ENCODE results near the gene CALCR.
A peak's percentile ranks its signal among the peaks of the same experiment; 100 is the strongest.

The CALCR gene

DNA sequence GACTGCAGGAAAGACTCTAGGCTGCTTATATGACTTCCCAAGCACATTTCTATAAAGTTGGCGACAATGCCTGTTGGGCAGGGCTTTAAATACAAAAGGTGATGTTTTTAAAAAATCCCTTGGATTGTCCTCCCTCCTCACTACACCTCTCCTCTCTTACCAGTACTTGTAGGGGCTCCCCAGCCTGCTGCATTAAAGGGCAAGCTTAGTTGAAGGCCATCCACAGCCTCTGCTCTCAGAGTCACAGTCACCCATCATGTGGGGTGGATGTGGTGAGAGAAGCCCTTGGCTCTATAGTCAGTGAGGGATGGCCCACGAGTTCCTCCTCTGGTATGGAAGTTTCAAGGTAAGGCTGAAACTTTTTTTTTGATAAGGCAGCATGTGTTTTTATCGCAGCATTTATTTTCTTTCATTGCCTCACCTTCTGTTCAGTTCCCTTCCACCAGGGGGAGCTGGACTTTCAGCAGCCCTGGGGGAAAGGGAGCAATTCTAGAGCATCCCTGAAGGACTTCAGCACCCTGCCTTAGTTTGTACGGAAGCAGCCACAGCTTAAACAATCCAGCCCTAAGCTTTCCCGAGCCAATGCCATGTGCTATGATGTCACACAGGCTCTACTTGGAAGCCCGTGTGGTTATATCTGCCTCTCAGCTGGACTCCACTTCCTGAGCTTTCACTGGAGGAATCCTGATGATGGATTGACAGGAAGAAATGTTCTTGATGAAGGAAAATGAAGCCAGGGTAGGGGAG lies 131.9 kb downstream of the CALCR start:
- peak; percentile 20 for DNase-seq

DNA sequence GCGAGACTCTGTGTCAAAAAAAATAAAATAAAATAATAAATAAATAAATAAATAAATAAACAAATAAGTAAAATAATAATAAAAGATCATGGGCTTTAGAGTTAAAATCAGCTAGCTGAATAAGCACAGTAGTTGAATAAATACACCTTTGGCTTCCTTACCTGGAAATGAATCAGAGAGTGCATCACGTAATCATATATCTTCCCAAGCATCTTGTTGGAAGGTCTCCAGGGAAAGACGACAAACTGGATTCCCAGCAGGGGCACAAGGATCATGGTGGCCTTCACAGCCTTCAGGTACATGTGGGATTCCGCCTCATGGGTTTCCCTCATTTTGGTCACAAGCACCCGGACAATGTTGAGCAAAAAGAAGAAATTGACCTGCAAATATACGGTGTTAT lies 138.7 kb downstream of the CALCR start:
- no peak for DNase-seq

- DNase-seq: no peak
These were observed 142.4 kb downstream of the CALCR start for GRCh38 chr7:93432130-93432529.

DNA sequence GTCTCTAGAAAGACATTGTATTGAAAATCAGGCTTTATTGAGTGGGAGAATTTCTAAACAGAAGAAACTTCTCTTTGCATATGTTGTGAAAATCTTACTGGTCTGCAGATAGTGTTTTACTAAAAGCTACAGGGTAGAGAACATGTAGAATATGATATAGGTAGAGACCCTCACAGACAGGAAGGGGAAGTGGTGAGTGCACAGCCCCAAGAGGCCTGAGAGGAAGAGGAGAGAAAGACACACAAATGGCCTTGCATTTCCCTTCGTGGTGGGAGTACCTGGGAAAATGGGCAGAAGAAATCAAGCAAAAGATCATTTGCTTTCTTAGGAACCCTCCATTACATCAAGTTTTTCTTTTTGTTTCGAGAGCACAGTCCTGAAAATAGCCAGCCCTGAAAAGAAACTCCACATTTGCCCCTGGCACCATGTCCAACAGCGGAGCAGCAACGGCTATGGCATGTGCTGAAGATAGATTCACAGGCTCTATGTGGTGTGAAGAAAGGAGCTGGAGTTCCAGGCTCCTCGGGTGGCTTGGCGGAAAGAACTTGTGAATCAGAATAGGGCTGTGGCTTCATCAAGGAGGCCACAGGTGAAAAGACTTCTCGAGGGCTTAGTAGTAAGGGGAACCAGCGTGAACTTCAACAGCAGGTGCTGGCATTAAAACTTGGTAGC lies 143.5 kb downstream of the CALCR start:
- DNase-seq: no peak

GRCh38 chr7:93429563-93429962 lies 145.0 kb downstream of the CALCR start:
- no peak for DNase-seq

DNA sequence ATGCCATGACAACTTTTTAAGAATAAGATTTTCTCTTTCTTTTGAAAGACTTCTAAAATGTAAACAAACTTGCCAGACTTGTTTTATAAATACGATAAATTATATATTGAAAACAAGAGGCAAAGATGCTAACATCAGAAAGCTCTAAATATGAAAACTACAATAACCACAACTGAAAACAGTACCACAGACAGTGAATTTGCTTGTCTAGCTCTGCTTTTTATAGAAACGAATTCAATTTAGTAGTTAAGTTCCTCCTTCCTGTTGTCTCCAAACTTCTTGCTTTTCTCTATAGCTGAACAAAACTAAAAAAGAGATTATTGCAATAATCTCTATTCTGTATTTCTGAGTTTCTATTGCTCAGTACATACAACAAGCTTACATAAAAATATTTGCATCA lies 147.4 kb downstream of the CALCR start:
- no peak for DNase-seq

DNA sequence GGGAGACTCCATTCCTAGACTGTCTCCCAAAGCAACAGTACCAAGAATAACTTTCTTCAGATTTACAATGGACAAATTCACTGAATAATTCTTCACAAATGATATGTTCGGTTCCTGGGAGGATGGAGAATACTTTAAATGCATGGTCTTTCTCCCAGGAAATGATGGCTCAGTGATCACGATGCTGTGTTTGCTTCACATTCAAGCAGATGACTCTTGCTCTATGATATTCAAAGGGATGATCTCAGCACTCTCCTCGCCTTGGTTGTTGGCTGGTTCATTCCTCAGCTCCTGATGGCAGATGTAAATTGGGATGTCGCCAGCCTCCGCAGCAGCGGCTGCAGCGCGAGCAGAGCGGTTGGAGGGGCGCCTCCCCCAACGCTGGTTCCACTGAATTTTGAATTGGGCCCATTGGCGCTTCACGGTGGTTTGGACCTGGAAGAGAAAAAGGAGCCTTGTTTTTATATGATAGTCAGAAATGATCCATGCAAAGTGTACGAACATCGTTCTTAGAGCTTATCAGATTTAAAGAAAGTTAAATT lies 148.3 kb downstream of the CALCR start:
- no peak for DNase-seq

GRCh38 chr7:93414574-93414973 lies 159.9 kb downstream of the CALCR start:
- DNase-seq: no peak

GRCh38 chr7:93409324-93409723 lies 165.2 kb downstream of the CALCR start:
- DNase-seq: no peak

DNA sequence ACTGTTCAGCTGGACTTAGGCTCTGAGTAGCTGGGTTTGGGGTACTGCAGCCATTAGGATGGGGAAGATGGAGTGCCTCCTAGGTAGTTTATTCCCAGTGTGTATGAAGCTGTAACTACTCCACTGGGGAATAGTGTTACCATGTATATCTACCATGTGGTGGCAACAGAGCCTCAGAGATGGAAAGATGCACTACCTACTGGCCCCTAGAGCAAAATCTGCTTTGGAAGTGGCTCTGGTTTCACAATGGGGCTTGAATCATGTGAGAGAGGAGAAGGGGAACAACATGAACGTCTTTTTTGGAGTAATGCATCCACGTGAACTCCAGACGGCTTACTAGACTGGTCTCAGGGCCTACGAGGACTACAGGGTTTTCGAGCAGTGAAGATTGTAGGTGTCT lies 167.3 kb downstream of the CALCR start:
- DNase-seq: no peak

- DNase-seq: no peak
These were observed 171.6 kb downstream of the CALCR start for GRCh38 chr7:93402944-93403343.

DNA sequence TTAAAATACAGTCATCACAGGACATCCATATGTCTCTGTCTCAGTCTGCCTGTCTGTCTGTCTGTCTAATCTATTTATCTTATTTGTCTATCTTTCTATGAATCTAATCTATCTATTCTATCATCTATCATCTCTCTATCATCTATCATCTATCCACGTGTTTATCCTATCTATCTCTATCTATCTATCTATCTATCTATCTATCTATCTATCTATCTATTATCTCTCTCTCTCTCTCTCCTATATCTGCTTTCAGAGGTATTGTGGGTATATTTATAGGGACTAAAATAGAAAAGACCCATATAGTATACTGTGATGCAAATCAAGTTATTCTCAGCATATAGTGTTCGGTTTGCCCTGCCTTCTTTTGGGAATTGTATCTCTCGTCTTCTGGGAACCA lies 174.9 kb downstream of the CALCR start:
- DNase-seq: no peak

GRCh38 chr7:93392984-93393383 lies 181.5 kb downstream of the CALCR start:
- no peak for DNase-seq

DNA sequence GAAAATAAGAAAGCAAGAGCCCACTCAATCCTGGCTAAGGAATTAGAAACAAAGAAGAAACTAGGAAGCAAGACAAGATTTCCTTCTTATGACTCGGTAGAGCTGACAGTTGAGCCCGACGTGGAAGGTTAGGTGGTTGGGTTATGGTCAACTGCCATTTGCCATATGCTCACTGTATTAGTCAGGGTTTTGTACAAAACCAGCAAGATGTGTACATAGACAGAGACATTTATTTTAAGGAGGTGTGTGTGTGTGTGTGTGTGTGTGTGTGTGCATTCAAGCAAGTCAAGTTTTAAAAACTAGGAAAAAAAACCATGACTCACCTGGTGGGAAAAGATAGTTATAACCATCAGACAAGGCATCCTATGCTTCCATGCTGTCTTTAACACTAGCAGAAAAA lies 183.9 kb downstream of the CALCR start:
- no peak for DNase-seq

- no peak for DNase-seq
These were observed 192.2 kb downstream of the CALCR start for GRCh38 chr7:93382362-93382761.

- DNase-seq: no peak
These were observed 196.3 kb downstream of the CALCR start for GRCh38 chr7:93378131-93378760.

DNA sequence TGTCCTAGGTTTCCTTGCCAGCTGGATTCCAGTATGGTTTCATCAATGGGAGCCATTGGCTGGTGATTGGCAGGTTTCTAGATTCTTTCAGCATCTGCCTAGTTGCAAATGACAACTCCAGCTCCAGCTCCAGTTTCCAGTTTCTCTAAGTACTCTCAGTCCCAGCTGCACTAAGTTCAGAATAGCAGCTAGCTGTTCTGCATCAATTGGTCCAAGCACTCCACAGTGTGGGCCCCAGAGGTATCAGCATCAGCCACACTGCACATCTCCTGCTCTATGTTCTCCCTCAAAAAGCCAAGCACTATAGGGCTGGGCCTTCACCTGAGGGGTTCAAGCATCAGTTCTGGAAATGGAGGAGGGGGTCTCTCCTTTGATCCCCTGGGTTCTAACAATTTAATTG lies 198.9 kb downstream of the CALCR start:
- no peak for DNase-seq

Measured in CD4-positive, alpha-beta T cell treated with Interleukin-17A for 4 hours (primary cell).